GM18909 (cell line): ENCODE data around the gene DTHD1.
A peak's percentile ranks its signal among the peaks of the same experiment; 100 is the strongest.

ENCODE experiments used
- ATAC-seq: cut with Tn5 transposase; IDR thresholded peaks from one replicate; pipeline ENCODE4 v1.9.1; 2021; ENCODE audit warnings: mild to moderate bottlenecking; ENCODE audit not compliant: unreplicated experiment, poor library complexity

Gene DTHD1

DNA sequence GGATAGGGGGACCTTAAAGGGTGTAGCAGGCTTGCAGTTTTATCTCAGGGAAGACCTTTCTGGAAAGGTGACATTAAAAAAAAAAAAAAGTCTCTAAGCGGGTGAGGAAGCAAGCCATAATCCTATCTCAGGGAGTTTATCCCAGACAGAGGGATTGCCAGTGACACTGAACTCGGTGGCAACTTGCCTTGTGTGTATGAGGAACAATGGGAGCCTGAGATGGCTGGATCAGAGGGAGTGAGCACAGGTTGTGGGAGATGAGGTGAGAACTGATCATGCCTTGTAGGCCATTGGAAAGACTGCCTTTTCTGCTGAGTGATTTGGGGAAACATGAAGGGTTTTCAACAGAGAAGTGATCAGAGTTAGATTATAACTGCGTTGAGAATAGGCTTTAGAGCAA lies 31.1 kb downstream of the DTHD1 start:
- ATAC-seq: no peak

DNA sequence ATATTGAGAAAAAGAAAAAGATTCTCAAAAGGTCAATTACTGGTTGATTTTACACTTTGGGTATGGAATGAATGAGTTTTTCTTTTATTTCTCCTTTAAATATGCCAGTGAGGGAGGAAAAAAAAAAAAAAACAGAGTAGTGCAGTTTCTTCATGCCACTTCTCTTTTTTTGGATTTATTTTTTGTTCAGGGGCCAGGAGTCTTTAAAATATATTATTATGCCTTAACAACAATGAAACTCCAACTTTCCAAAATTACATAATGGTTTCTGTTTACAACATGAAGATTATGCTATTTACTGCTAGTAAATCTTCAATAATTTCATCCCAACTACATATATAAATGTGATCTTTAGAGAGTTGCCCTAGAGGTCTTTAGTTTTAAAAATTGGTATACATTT lies 31.9 kb downstream of the DTHD1 start:
- no peak for ATAC-seq

DNA sequence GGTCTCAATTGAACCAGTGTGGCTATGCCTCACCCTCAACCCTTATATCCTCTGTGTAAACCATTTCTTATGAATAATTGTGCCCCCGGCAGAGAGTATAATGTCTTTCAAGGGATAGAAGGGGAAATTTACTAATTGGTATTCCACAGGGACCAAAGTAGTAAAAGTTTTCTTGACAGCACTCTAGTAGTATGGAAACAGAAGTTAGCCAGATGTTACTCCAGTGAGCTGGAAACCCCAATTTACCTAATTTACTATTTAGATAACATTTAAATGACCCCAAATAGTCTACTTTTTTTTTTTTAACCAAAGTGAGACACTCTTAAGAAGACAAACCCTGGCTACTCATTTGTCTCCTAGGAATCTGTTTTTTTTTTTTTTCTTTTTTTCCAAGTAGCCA lies 32.3 kb downstream of the DTHD1 start:
- ATAC-seq: no peak

GRCh38 chr4:36316607-36317006 lies 35.2 kb downstream of the DTHD1 start:
- no peak for ATAC-seq

DNA sequence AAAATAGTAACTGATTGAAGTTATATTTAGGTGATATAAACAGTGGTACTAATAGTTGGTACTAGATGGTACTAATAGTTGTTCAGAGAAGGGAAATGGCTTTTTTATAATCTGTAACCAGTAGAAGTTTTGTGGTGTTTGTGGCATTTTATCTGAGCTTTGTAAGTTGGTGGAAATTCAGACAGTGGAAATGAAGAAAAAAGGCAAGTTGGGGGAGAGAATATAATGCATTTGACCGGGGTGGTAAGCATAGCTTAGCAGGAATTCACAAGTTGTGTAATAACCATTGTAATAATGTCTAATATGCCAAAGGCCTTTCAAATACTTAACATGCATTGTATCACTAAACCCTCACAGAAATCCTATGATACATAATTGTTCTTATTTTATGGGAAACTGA lies 36.3 kb downstream of the DTHD1 start:
- ATAC-seq: no peak

GRCh38 chr4:36320117-36320896 lies 38.9 kb downstream of the DTHD1 start:
- peak; percentile 49 for ATAC-seq

DNA sequence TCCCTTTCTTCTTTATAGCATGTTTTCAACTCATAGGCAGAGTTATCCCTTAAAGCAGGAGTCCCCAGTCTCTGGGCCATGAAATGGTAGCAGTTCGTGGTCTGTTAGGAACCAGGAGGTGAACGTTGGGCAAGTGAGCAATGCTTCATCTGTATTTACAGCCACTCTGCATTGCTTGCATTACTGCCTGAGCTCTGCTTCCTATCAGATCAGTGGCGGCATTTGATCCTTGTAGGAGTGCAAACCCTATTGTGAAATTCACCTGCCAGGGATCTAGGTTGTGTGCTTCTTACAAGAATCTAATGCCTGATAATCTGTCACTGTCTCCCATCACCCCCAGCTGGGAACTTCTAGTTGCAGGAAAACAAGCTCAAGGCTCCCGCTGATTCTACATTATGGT lies 39.8 kb downstream of the DTHD1 start:
- no peak for ATAC-seq

- ATAC-seq: no peak
Observed at GRCh38 chr4:36322921-36323354, 41.5 kb downstream of the DTHD1 start.

GRCh38 chr4:36323816-36324419 lies 42.5 kb downstream of the DTHD1 start:
- ATAC-seq: no peak

- no peak for ATAC-seq
Observed at GRCh38 chr4:36324808-36325207, 43.4 kb downstream of the DTHD1 start.

DNA sequence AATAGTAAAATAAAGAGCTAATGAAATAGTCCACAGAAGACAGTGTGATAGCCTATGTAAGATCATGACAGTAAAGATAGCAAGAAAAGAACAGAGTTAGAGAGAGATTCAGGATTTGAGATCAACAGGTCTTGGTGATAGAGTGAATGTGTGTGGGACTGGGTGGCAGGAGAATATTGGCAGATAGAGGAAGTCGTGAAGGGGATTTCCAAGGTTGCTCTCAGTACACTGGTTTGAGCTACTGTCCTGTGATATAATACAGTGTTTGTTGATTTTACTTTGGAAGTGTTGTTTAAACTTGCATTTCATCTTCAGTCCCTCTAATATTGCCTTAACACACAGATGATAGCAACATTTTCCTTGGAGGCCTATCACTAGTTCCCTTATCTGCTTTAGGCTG lies 44.1 kb downstream of the DTHD1 start:
- ATAC-seq: peak; percentile 93

GRCh38 chr4:36325926-36326325 lies 44.5 kb downstream of the DTHD1 start:
- peak; percentile 21 for ATAC-seq

DNA sequence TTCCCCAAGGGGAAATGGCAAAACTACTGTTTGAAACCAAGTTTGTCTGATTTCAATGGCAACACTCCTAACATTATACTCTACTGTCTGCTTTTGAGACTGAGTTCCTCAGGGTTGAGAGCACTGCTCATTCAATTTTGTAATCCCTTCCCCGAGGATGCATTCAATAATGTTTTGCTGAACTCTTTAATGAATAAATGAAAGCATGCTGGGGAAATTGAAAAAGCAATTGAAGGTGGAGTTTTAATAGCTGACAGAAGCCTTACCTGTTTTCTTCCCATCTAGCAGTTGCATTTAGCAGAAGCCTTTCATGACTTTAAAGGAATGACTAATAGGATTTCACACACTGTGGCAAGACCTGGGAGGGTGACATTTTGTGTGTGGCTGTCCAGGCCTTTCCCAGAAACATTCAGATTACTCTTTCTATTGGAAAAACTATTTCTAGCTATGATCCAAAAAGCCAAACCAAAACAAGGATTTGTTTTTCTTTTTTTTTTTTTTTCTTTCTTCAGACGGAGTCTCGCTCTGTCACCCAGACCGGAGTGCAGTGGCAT lies 45.1 kb downstream of the DTHD1 start:
- ATAC-seq: no peak

GRCh38 chr4:36327400-36327799 lies 46.0 kb downstream of the DTHD1 start:
- no peak for ATAC-seq

DNA sequence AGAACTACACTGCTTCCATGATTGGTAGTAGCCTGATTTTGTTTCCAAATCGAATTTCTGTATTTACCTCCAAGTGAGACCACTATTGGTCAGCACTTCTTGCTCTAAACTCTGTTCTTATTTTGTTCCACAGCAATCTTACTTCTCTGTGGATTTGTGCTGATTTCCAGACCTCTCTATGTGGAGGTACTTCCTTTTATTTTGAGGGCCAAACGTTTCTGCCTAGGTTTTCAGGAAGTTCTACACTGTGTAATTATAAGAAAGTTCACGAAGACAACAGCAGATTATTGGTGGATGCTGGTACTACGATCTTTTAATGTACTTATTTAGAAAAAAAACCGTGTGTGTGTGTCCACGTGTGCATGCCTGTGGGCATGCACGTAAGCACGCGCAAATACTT lies 46.7 kb downstream of the DTHD1 start:
- no peak for ATAC-seq

GRCh38 chr4:36329228-36329627 lies 47.8 kb downstream of the DTHD1 start:
- no peak for ATAC-seq

GRCh38 chr4:36330796-36331195 lies 49.4 kb downstream of the DTHD1 start:
- no peak for ATAC-seq

DNA sequence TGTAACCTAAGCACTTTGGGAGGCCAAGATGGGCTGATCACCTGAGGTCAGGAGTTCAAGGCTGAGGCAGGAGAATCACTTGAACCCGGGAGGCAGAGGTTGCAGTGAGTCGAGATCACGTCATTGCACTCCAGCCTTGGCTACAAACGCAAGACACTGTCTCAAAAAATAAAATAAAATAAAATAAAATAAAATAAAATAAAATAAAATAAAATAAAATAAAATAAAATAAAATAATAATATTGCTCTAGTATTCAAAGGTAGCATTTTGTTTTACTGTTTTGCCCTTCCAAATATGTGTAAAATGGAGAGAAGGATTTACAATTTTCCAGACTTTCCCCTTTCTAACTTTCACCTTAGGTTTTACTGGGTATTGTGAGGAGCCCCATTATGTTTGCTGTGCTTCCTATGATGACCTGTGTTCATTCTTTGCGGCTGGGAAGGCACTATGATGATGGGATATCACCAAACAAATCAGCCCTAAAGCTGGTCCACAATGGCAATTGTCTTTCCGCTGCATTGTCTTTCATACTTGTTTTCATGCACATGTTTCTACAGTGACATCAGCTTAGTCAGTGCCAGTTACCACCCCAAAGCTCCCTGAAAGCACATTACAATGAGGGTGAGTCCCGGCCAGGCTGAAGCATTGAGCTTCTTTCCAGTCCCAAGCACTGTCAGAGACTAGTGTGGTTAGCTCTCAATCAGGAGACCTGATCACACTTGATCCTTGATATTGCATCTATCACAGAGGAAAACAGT lies 50.8 kb downstream of the DTHD1 start:
- ATAC-seq: peak; percentile 87

DNA sequence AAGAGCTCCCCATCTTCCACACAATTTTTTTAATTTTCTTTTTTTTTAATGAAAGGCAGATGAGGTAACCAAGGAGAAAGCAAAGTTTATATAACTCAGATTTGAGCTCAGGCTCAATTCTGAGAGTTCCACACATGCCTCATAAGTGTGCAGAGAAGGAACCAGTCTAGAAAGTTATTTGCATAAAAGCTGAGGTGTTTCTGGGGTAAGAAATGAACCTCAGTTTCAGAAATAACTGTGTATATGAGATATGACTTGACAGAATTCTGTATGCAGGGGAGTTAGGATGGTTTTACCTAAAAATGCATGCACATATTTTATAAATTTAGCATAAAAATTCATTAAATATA lies 51.3 kb downstream of the DTHD1 start:
- peak; percentile 98 for ATAC-seq

GRCh38 chr4:36333303-36333877 lies 52.0 kb downstream of the DTHD1 start:
- ATAC-seq: no peak

GRCh38 chr4:36337665-36338185 lies 56.3 kb downstream of the DTHD1 start:
- ATAC-seq: no peak
